Activated naive CD4-positive, alpha-beta T cell treated with anti-CD3 and anti-CD28 coated beads, Interleukin-2, amount 50 U/mL, for 16 hours (primary cell): Measurements from ENCODE around the gene ABCB9.

Experiments used
- DNase-seq: peaks from one replicate; pipeline ENCODE4 v3.0.0-alpha.2; 2020

The ABCB9 gene

DNA sequence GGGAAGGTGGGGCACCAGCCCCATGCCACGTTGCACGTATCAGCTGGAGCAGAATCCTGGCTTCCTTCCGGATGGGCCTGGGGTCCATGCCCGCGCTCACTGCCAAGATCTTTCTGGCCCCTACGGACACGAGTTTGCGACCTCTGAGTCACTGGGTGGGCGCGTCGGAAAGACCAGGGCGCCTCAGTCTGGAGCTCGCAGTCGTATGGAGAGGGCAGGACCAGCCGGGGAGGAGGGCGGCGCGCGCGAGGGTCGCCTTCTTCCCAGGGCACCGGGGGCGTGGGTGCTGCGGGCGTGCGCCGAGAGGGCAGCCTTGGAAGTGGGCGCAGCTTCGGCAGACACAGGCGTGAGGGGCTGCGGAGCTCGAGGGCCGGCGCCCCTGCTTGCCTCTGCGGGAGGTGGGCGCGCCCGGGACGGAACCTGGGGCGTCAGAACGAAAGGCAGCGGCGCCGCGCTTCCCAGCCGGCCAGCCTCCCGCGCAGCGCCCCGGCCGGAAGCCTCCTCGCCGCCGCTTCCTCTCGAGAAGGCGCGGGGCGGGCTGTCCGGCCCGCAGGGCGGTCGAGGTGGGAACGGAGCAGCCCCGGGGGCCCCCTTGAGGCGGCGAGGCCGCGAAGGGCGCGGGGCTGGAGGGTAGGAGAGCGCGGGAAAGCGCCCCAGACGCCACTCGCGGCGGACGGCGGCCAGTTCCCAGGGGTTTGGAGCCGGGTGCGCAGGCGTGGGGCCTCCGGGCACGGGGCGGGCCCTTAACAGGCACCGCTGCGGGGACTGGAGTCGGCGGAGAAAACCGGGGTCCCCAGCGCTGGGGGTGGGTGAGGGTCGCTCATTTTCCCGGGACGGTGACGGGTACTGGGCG is 14.1 kb upstream of the ABCB9 start, which contains the start of gene ARL6IP4:
TSS of gene ARL6IP4 (plus strand) at position 499 of the 853 bp plus-strand sequence. CDS start 459 bp downstream, outside the sequence.
- peak; percentile 69 for DNase-seq

- DNase-seq = no peak
Measured at GRCh38 chr12:122979908-122980182, 13.6 kb upstream of the ABCB9 start.

- DNase-seq = no peak
Measured at GRCh38 chr12:122979001-122979907, 13.0 kb upstream of the ABCB9 start.

DNA sequence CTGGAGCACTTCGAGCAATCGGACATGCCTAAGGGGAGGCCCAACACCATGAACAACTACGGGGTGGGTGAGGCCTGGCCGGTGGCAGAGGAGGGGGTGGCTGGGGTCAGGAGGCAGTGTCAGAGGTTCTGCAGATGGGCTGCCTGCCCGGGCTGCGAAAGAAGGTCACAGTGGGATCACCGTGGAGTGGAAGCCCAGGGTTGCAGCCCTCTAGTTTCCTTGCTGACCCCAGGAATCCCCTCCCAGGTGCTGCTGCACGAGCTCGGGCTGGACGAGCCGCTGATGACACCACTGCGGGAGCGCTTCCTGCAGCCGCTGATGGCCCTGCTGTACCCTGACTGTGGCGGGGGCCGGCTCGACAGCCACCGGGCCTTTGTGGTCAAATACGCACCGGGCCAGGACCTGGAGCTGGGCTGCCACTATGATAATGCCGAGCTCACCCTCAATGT is 12.3 kb upstream of the ABCB9 start:
- no peak for DNase-seq

- DNase-seq = no peak
Measured at GRCh38 chr12:122977655-122978392, 11.6 kb upstream of the ABCB9 start.

DNA sequence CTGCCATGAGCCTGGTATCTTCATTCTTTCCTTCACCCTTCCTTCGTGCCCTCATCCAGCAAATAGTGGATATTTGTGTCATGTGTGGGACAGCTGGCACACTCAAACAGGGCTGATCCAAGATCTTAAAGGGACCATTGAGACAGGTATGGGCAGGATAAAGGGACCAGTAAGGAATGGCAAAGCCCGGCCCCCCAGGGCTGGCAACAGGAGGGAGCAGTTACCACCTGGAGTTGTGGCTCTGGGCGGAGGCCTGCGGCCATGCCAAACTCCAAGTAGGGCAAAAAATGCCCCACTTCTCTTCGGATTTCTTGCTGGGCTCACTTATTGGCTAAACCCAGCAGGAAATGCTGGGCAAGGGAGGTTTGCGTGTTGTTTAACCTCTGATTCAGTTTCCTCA is 10.9 kb upstream of the ABCB9 start:
- DNase-seq = no peak

DNA sequence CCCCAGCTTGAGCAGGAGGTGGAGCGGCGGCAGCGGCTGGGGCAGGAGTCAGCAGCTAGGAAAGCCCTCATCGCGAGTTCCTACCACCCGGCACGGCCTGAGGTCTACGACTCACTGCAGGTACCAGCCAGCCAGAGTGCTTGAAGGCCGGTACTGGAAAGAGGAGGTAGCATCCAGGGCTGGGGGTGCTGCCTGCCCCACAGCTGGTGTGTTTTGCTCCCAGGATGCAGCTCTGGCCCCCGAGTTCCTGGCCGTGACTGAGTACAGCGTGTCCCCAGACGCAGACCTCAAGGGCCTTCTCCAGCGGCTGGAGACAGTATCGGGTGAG is 10.3 kb upstream of the ABCB9 start:
- DNase-seq = peak; percentile 10

GRCh38 chr12:122975790-122976647 is 9.8 kb upstream of the ABCB9 start:
- no peak for DNase-seq

DNA sequence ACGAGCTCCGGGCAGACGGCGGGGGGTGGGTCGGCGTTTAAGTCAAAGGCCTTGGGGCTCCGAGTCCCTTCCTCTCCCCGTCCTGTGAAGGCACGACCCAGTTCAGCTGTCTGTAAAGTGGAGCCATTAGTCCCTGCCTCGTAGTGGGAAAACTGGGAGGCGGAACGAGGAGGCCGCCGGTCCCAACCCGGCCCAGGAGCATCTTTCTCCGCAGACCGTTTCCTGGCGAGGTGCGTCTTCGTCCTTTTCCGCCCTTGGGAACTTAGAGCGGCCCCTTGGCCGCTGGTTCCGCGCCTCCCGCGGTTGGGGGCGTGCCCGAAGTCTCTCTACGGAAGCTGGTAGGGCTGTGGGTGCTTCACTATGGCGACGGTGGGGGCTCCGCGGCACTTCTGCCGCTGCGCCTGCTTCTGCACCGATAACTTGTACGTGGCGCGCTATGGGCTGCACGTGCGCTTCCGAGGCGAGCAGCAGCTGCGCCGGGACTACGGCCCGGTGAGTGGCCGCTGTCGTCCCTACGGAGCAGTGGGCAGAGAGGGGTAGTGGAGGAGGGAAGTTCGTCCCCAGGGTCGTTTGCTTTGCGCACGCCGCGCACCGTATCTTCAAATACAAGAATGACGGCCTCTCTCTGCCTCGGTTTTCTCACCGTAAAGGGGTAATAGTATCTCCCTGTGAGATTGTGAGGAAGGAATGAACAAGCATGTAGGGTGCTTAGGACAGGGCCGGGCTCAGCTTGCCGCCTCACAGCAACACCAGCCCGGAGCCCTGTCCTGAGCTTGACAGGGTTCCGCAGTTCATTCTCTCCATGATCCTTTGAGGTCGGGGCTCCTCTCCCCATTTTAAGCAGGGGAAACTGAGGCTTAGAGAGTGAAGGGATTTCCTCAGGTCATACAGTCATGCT is 8.9 kb upstream of the ABCB9 start, which contains the start of gene OGFOD2:
TSS of gene OGFOD2 (plus strand) at position 353 of the 898 bp plus-strand sequence. CDS start at position 361, 8 bp downstream.
- DNase-seq = peak; percentile 95

GRCh38 chr12:122974274-122974891 is 8.1 kb upstream of the ABCB9 start:
- peak; percentile 99 for DNase-seq

- no peak for DNase-seq
Measured at GRCh38 chr12:122969676-122970075, 3.4 kb upstream of the ABCB9 start.

DNA sequence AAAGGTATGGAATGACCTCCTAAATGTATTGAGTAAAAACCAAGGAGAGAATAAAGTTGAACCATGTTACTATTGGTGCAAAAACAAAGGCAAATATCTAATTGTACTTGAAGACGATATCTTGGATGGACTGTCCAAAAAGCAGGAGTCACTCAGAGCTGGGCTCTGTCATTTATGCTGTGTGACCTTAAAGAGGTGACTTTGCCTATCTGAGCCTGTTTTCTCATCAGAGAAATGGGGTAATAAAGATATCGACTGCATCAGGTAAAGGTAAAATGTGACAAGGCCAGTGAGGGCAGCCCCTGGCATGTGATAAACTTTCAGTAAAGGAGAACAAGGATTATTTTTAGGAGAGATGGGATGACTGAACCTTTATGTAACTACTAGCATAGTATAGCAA is 1.8 kb upstream of the ABCB9 start:
- DNase-seq = no peak

DNA sequence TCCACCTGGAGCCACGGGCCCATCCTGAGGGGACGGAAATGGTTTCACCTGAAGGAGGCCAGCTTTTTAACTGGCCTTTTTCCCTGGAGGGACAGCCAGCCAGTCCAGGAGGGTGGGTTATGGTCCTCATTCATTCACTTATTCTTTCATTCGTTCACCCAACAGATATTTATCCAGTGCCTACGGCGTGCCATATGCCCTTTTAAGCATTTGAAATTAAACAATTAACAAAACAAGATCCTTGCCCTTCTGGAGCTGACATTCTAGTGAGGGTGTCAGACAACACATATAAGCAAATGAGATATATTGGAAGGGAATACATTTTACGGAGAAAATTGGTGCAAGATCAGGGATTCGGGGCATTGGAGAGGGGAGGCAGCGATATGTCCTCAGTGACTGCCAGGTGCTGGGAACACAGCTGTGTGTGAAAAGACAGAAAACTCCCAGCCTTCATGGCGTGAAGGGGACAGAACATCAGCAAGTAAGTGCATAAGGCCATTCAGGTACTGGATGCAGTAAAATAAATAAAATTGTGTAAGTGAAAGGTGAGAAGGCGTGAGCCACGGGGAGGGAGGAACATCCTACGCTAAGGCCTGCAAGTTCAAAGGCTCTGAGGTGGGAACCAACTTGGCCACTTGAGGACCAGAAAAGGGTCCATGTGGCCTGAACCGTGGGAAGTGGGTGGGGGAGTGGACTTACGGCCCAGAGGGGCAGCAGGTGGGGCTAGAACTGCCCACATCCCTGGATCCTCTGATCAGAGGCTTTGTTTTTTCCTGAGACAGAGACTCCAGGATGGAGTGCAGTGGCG is 684 bp upstream of the ABCB9 start:
- DNase-seq = no peak

GRCh38 chr12:122965321-122965751 is 927 bp downstream of the ABCB9 start:
- DNase-seq = no peak

DNA sequence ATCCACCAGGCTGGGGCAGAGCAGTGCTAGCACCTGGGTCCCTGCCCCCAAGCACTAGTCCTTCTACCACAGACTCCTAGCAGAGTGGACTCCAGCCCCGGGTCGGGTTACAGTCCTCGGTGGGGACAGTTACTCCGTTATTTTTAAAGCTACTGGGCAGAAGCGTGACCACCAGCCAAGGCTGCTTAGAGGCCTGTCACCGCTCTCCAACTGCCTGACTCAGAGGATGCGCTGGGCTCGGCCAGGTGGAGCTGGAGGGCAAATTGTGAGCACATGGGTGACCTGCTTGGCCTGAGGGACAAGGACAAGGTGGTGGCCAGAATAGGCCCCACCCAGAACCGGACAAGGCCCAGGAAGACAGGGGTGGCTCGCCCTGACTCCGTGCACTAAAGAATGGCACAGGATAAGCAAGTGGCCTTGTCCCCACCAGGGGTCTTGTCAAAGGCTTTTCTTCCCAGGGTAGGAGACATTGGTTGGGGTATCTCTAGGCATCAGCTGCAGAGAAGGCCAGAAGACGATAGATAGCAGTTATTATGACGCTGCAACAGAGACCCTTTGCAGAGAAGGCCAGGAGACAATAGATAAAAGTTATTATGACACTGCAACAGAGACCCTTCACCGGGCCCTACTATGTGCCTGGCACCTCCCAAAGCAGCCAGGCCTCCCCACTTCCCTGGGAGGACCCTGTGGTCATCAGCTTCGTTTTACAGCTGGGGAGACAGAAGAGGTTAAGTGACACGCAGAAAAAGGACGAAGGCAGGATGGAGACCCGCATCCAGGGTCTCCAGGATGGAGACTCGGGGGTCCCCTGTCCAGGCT is 1.6 kb downstream of the ABCB9 start:
- DNase-seq = no peak

DNA sequence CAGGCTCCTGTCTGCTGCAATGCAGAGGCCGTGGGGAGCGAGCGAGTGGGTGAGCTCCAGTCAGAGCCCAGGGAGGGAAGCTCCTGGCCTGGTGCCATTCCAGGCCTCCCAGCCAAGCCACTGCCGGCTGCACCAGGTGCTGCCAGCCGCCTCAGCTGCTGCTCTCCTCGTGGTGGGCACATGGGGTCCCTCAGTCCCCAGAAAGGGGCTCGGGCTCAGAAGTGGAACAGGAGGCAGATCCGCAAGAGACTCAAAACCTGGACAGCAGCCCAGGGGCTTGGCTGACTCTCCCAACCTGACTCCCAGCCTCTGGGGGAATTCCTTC is 2.4 kb downstream of the ABCB9 start:
- DNase-seq = no peak

GRCh38 chr12:122961531-122962329 is 4.5 kb downstream of the ABCB9 start:
- no peak for DNase-seq

DNA sequence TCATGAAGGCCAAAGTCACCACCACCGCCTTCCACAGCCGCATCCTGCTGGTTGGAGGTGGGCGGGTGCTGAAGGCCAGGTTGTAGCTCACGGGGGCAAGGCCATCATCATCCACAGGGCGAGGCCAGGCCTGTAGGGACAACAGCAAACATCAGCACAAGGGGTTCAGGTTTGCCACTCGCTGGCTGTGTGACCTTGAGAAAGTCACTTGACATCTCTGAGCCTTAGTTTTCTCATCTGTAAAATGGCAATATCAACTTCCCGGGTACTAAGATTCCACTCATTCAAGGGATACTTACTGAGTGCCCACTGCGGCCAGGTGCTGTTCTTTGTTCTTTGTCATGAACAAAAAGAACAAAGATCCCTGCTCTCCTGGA is 6.1 kb downstream of the ABCB9 start:
- no peak for DNase-seq
